ENCODE results near the gene C14orf132. TPM values are rescaled to one million over a fixed set of nuclear protein-coding genes. Genes with fewer than 3 reads are reported as not detected.

C14orf132 gene
- total RNA-seq (2022; extraction: Qiagen RNA extraction; ENCODE audit: low read depth): 4.3 to 5.5 TPM (median 5.1 TPM) in 5 replicates

GRCh38 chr14:96038920-96039632 lies at the start of gene C14orf132:
Gene C14orf132, plus strand, starts transcription at chr14:96039362. Its CDS starts 139 bp downstream, at chr14:96039501.

Other genes starting within 250 kb of the C14orf132 start
- not detected in 5 replicates for gene TUNAR, start 162.5 kb upstream of the C14orf132 start, total RNA-seq (2022; extraction: Qiagen RNA extraction; ENCODE audit: low read depth)
- 3.4 to 7.0 TPM (median 6.2 TPM) in 5 replicates for gene BDKRB2, start 165.5 kb downstream of the C14orf132 start, total RNA-seq (2022; extraction: Qiagen RNA extraction; ENCODE audit: low read depth)
- 0.47 to 1.9 TPM (median 1.8 TPM) in 5 replicates for gene BDKRB1, start 216.8 kb downstream of the C14orf132 start, total RNA-seq (2022; extraction: Qiagen RNA extraction; ENCODE audit: low read depth)